K562 treated with DMSO at 1 percent for 48 hours (cell line): ENCODE data around the gene UBA6. TPM values are rescaled to one million over a fixed set of nuclear protein-coding genes. Genes with fewer than 3 reads are reported as not detected.

Experiments used
- total RNA-seq: library from RNA; unstranded; fragments of 300-600 nt; gene quantifications from 2 replicates; pipeline ENCODE4 v1.2.3, GENCODE V29; 2022; ENCODE audit warnings: low replicate concordance; ENCODE audit errors: extremely low read depth

Gene UBA6
- not detected in 2 replicates for total RNA-seq

DNA sequence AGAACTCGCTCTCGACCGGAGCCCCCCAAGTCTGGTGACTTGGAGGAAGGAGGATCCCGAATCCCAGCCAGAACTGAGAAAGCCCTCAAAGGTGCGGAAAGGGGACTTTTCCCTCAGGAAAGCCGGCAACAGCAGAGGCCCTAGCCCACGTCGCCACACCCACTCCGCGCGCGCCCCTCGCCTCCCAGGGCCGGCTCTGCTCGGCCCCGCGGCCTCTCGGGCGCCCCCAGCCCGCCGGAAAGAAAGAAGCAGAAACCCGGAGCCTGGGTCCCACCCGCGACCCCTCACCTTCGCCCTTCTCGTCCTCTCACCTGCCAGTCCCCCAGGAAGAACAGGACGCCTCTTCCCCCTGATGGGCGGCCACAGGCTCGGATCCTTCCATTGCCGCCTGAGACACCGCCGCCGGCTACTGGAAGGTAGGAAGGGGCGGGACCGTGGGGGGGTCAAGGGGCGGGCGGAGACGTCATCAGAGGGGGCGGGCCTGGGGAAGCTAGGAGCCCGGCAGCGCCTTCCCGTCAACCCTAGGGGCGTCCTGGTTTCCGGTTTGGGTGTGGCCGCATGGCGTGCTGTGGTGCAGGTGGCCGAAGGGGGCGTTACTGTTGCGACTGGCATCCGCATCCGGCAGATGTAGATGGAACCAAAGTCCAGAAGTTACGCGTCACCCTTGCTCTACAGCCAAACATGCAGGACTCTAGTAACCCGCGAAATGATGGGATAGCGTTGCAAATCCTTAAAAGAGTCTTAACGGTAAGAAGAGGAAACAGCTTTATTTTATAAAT is at the start of gene UBA6:
Gene UBA6 (minus strand): TSS at position 418 of the 779 bp plus-strand sequence. CDS start 36 bp downstream, at position 382.

Other genes with a start within 250 kb of the UBA6 start
- not detected in 2 replicates for gene CENPC, start 155.7 kb downstream of the UBA6 start, total RNA-seq
- not detected in 2 replicates for gene STAP1, start 142.4 kb downstream of the UBA6 start, total RNA-seq
- not detected in 2 replicates for gene GNRHR, start 53.2 kb upstream of the UBA6 start, total RNA-seq
- gene TMPRSS11D, start 182.8 kb upstream of the UBA6 start, total RNA-seq = not detected in 2 replicates